GM12874 (cell line): Measurements from ENCODE around the gene HDAC8.

Experiments used
- TF ChIP-seq, protein P1 (sequence below): IDR thresholded peaks from 2 replicates; pipeline ENCODE4 v1.5.1; 2011; ENCODE audit warnings: low read depth, mild to moderate bottlenecking, control low read depth, low read length, moderate library complexity; ENCODE audit not compliant: insufficient read depth

Gene HDAC8

DNA sequence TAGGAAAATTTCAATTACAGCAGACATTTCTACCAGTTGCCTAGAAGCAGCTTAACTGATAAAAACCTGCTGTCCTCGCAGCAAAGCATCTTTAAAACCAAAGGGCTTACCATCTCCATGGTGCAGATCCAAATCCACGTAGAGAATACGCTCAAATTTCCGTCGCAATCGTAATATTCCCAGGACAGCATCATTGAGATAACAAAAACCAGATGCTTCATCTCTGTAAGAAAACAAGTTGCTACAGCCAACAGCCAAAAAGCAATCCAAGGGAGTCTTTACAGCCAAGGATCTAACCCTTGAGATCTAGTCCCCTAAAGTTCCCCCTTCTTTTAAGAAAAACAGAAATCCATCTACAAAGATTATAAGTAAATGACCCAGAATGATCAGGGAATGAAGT, 77.6 kb downstream of the HDAC8 start:
- TF ChIP-seq, protein P1, sequence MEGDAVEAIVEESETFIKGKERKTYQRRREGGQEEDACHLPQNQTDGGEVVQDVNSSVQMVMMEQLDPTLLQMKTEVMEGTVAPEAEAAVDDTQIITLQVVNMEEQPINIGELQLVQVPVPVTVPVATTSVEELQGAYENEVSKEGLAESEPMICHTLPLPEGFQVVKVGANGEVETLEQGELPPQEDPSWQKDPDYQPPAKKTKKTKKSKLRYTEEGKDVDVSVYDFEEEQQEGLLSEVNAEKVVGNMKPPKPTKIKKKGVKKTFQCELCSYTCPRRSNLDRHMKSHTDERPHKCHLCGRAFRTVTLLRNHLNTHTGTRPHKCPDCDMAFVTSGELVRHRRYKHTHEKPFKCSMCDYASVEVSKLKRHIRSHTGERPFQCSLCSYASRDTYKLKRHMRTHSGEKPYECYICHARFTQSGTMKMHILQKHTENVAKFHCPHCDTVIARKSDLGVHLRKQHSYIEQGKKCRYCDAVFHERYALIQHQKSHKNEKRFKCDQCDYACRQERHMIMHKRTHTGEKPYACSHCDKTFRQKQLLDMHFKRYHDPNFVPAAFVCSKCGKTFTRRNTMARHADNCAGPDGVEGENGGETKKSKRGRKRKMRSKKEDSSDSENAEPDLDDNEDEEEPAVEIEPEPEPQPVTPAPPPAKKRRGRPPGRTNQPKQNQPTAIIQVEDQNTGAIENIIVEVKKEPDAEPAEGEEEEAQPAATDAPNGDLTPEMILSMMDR: no peak

DNA sequence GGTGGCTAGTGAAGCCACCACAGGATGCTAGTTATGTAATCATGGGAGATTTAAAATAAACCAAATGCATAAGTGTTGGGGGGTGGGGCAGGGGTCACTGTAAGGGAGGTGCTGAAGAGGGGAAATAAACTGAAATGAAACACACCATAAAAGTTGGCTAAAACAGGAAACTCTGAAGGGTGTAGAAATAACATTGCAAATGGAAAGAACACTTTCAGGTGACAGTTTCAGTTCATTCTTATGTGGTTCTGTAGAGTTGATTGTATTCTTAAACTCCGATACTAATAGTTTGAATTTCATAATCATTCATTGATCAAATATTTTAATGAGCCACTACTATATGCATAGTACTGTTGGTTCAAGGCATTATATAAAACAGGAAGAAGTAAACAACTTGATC, 80.1 kb downstream of the HDAC8 start:
- TF ChIP-seq, protein P1: no peak

DNA sequence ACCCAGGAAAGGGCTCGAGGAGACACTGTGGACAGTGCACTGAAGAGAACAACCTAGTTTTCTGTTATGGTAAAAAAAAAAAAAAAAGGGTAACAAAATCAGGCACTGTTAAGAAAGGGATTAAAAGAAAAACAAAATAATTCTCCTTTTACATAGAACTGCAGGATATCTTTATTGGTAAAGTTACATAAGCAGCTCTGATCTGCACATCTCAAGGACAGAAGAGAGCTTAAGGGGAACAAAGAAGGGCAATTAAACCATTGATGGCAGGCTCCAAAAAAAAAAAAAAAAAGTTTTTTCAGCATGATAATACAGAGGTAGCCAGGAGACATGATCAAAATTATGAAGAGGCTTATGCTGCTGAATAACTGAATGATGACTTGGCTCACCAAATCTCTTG, 85.0 kb downstream of the HDAC8 start:
- TF ChIP-seq, protein P1: no peak

DNA sequence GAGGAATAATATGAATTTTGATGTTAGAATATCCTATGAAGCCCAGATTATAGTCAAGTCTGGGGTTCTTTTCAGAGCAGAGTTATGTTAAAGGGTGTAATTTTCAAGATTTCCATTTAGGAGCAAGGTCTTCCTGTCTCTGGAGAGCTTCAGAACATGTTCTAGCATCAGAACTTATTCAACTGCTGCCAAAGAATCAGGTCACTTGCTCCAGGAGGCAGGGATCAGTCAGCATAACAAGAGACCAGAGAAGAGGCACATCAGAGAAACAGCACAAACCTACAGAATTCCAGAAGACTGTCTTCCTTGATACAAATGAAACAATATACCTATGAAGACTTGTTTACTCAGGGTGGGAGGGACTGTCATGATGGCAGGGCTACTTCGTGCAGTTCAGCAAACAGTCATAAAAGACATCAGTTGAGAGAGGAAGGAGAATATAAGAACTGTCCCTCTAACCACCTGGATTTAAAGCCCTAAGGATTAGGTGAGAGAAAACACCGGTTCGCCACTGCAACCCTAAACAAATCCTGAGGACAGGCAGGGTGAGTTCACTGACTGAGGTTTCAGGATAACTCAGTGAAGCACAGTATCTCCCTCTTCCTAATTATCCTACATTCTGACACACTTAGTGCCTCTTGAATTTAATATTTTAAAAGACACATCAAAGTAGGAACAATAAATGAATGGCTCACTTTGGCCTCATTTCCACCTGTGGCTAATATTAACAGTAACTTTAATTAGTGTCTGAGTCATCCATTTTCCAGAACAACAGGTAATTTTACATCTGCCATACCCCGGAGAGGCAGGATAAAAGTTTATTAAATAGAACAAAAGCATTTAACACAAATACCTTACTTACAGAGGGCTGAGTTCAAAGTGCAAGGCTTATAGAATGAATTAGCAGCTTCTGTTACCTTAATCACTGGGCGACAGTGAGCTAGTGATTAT, 93.0 kb downstream of the HDAC8 start:
- TF ChIP-seq, protein P1: no peak

DNA sequence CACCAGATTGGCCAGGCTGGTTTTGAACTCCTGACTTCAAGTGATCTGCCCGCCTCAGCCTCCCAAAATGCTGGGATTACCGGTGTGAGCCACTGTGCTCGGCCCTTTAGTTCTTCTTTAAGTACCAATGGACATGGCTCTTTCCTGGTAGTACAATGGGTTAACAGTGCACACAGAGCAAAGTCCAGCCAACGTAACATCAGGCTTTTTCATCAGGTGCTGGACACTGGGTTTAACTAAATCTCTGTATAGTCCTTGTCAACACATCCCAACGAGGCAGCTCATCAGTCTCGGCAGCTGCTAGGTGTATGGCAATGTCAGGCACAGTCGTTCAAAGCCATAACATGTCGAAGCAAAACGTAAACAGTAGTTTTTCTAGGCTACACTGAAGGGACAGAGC, 93.8 kb downstream of the HDAC8 start:
- TF ChIP-seq, protein P1: no peak

DNA sequence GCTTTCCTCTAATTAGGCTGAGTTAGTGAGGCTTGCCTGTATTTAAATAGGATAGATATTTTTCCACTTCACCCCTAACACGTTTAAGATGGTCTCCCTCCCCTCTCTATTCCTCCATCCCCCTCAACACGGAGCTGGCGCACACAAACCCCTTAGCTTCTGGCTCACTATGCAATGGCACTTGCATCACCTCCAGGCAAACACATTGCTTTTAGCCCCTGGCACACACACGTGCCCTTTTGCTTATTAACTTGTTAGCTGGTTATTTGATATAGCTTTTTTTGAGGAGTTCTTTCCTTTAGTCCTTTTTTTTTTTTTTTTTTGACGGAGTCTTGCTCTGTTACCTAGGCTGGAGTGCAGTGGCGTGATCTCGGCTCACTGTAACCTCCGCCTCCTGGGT, 94.3 kb downstream of the HDAC8 start:
- TF ChIP-seq, protein P1: no peak

DNA sequence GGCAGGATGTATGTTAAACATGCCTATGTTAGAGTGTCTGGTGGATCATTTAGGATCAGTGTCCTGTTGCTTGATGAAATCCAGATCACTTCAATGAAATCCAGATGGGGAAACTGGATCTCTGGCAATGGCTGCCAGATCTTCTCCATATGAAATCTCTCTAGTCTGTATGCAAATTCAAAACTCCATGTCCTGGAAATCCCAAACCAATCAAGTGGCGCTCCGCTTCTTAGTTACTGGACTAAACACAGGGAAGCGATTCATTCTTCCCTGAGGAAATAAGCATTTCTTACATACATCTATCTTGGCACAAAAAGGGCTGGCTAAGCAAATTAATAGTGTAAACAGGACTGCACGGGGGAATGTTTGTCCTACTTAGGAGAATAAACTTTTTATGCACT, 94.9 kb downstream of the HDAC8 start:
- TF ChIP-seq, protein P1: no peak
